Measurements from ENCODE around the gene IKZF2.

The IKZF2 gene

GRCh38 chr2:213152065-213152794 lies 818 bp upstream of the IKZF2 start:
- peak; percentile 44 to 65 for DNase-seq

- peak in 1 of 2 experiments; percentile 7 for DNase-seq
Observed at GRCh38 chr2:213150315-213151097, 906 bp downstream of the IKZF2 start.

GRCh38 chr2:213149949-213150314 lies 1.5 kb downstream of the IKZF2 start:
- no peak for DNase-seq

- DNase-seq: no peak
Observed at GRCh38 chr2:213149294-213149875, 2.0 kb downstream of the IKZF2 start.

- DNase-seq: no peak
Observed at GRCh38 chr2:213148572-213149261, 2.7 kb downstream of the IKZF2 start.

- DNase-seq: no peak
Observed at GRCh38 chr2:213147538-213147937, 3.9 kb downstream of the IKZF2 start.

GRCh38 chr2:213145715-213146242 lies 5.6 kb downstream of the IKZF2 start:
- no peak for DNase-seq

GRCh38 chr2:213137064-213137463 lies 14.3 kb downstream of the IKZF2 start:
- DNase-seq: no peak

- DNase-seq: no peak
Observed at GRCh38 chr2:213129311-213129710, 22.1 kb downstream of the IKZF2 start.

GRCh38 chr2:213125646-213126347 lies 25.6 kb downstream of the IKZF2 start:
- DNase-seq: no peak

GRCh38 chr2:213122725-213123124 lies 28.7 kb downstream of the IKZF2 start:
- peak; percentile 14 to 79 for DNase-seq

- DNase-seq: peak in 1 of 2 experiments; percentile 5
Observed at GRCh38 chr2:213121690-213122089, 29.7 kb downstream of the IKZF2 start.

- DNase-seq: no peak
Observed at GRCh38 chr2:213119061-213119809, 32.2 kb downstream of the IKZF2 start.

- DNase-seq: no peak
Observed at GRCh38 chr2:213108308-213108707, 43.1 kb downstream of the IKZF2 start.

GRCh38 chr2:213107728-213108127 lies 43.7 kb downstream of the IKZF2 start:
- DNase-seq: no peak

GRCh38 chr2:213105212-213105611 lies 46.2 kb downstream of the IKZF2 start:
- no peak for DNase-seq

- DNase-seq: no peak
Observed at GRCh38 chr2:213104903-213105202, 46.6 kb downstream of the IKZF2 start.

GRCh38 chr2:213104092-213104902 lies 47.1 kb downstream of the IKZF2 start:
- DNase-seq: no peak

GRCh38 chr2:213101692-213102460 lies 49.5 kb downstream of the IKZF2 start:
- no peak for DNase-seq

- no peak for DNase-seq
Observed at GRCh38 chr2:213101109-213101508, 50.3 kb downstream of the IKZF2 start.

Data from NCI-H524 (cell line).